Keratinocyte (primary cell): ENCODE results near the gene SERINC1. TPM values are rescaled to one million over a fixed set of nuclear protein-coding genes. Genes with fewer than 3 reads are reported as not detected.

Experiments used
- DNase-seq: peaks from one replicate; pipeline ENCODE4 v3.0.0-alpha.2; 2011; ENCODE audit warnings: low read depth, missing footprints, low spot score
- FAIRE-seq: peaks from 2 replicates; lab custom pipeline; 2011; peaks lifted over from hg19 to GRCh38; lab: Jason Lieb, UNC
- H2AFZ ChIP-seq: 2 replicates; pipeline ENCODE4 v1.6.0; 2012; ENCODE audit warnings: low read length, control low read depth, inconsistent platforms; ENCODE audit not compliant: control insufficient read depth
- H3K27ac ChIP-seq: 2 replicates; pipeline ENCODE4 v1.5.1; 2011; ENCODE audit warnings: low read length; ENCODE audit not compliant: control insufficient read depth, insufficient read depth
- H3K27me3 ChIP-seq: 3 replicates; pipeline ENCODE4 v1.6.0; 2011; ENCODE audit warnings: low read length; ENCODE audit not compliant: control insufficient read depth, insufficient read depth; ENCODE audit errors: extremely low read depth
- H3K36me3 ChIP-seq, 2 experiments: 2 replicates in 1 of 2; 3 replicates in 1 of 2; pipeline ENCODE4 v1.5.1; 2011; ENCODE audit warnings: low read length in 2 of 2, mild to moderate bottlenecking in 1 of 2; ENCODE audit not compliant: control insufficient read depth in 2 of 2, insufficient read depth in 2 of 2; ENCODE audit errors: extremely low read depth in 1 of 2
- H3K4me1 ChIP-seq: 3 replicates; pipeline ENCODE4 v1.5.1; 2011; ENCODE audit warnings: low read length; ENCODE audit not compliant: control insufficient read depth, insufficient read depth; ENCODE audit errors: extremely low read depth
- H3K4me2 ChIP-seq: 3 replicates; pipeline ENCODE4 v1.6.0; 2011; ENCODE audit warnings: low read depth, low read length; ENCODE audit not compliant: control insufficient read depth, insufficient read depth; ENCODE audit errors: extremely low read depth
- H3K4me3 ChIP-seq, 3 experiments: fragments of 200-600 bp in 1 of 3; sonication (generic) in 1 of 3; 2 replicates in 2 of 3; 3 replicates in 1 of 3; pipeline ENCODE4 v1.5.1; 2011 to 2016; ENCODE audit warnings: low read length in 3 of 3, mild to moderate bottlenecking in 3 of 3, control low read depth in 2 of 3, inconsistent platforms in 1 of 3, low read depth in 1 of 3, mixed read lengths in 1 of 3, mixed run types in 1 of 3, moderate library complexity in 1 of 3; ENCODE audit not compliant: control insufficient read depth in 2 of 3, insufficient read depth in 2 of 3; ENCODE audit errors: extremely low read depth in 1 of 3
- H3K79me2 ChIP-seq: 2 replicates; pipeline ENCODE4 v1.6.0; 2012; ENCODE audit warnings: low read length; ENCODE audit not compliant: control insufficient read depth, insufficient read depth
- H3K9ac ChIP-seq: 3 replicates; pipeline ENCODE4 v1.6.0; 2011; ENCODE audit warnings: low read length; ENCODE audit not compliant: control insufficient read depth, insufficient read depth; ENCODE audit errors: extremely low read depth
- H3K9me1 ChIP-seq: 3 replicates; pipeline ENCODE4 v1.6.0; 2011; ENCODE audit warnings: low read length; ENCODE audit not compliant: control insufficient read depth, insufficient read depth; ENCODE audit errors: extremely low read depth
- H3K9me3 ChIP-seq: 2 replicates; pipeline ENCODE4 v1.5.1; 2012; ENCODE audit warnings: low read depth, low read length; ENCODE audit not compliant: control insufficient read depth
- H4K20me1 ChIP-seq: 3 replicates; pipeline ENCODE4 v1.6.0; 2011; ENCODE audit warnings: low read length; ENCODE audit not compliant: control insufficient read depth, insufficient read depth; ENCODE audit errors: extremely low read depth
- CTCF ChIP-seq, 3 experiments: IDR thresholded peaks in 1 of 3; conservative IDR thresholded peaks in 1 of 3; optimal IDR thresholded peaks in 1 of 3; 2 replicates in 2 of 3; 3 replicates in 1 of 3; pipeline versions ENCODE3 to v1.5.1; 2011; ENCODE audit warnings: low read length in 3 of 3, mild to moderate bottlenecking in 3 of 3, moderate library complexity in 2 of 3, control low read depth in 1 of 3, inconsistent platforms in 1 of 3; ENCODE audit not compliant: insufficient read depth in 2 of 3; ENCODE audit errors: extremely low read depth in 1 of 3
- EZH2 ChIP-seq: IDR thresholded peaks from one replicate; pipeline ENCODE4 v1.6.1; 2012; ENCODE audit warnings: inconsistent platforms, mild to moderate bottlenecking, low read length, moderate library complexity
- dilution Hi-C: fragments of 300-500 bp; cut with MboI; formaldehyde crosslinking; loops from one replicate; pipeline ENCODE4 v1.7.0; 2020; ENCODE audit warnings: low sequenced_read_pairs; ENCODE audit not compliant: extremely low pct_ligation_motif_present
- polyA plus RNA-seq, 5 experiments: library from polyadenylated mRNA; depleted of rRNA in 3 of 5; stranded (reverse) in 3 of 5; stranded (forward) in 1 of 5; unstranded in 1 of 5; fragments of >200 nt; gene quantifications; 1 replicate in 1 of 5; 2 replicates in 3 of 5; 3 replicates in 1 of 5; pipeline versions ENCODE4 v1.2.1 to v1.2.3, GENCODE V29; 2011 to 2012; ENCODE audit warnings: missing spikeins in 2 of 5, low read depth in 1 of 5, low replicate concordance in 1 of 5

The SERINC1 gene
- polyA plus RNA-seq, 1 donor (not counting 4 experiments of a cell fraction or from before 2014, with no cell fraction given) = 116 TPM

- TF ChIP-seq EZH2 (no peak), CTCF (optimal IDR thresholded peaks at IDR 0.05 in 1 of 3, IDR thresholded peaks at IDR 0.05 in 1 of 3, conservative IDR thresholded peaks at IDR 0.05 in 1 of 3; ENCODE audit: extremely low read depth in 1 of 3, insufficient read depth in 2 of 3, low read length in 3 of 3) (no peak)
- H3K36me3 ChIP-seq = no peaks in the 10 kb centered on the region
- no peaks in the 10 kb centered on the region for H4K20me1 ChIP-seq
- peak overlapping the region; percentile 93 for H3K27ac ChIP-seq
- FAIRE-seq (no peak), DNase-seq (no peak)
- H3K79me2 ChIP-seq = peaks cover 32% of the 10 kb centered on the region
- peak overlapping the region; percentile 98 for H3K9ac ChIP-seq
- H2AFZ ChIP-seq = peak overlapping the region; percentile 100
- no peaks in the 10 kb centered on the region for H3K9me1 ChIP-seq
- no peaks in the 10 kb centered on the region for H3K27me3 ChIP-seq
- peak overlapping the region; percentile 66 to 81 (median 78) for H3K4me3 ChIP-seq
- no peaks in the 10 kb centered on the region for H3K9me3 ChIP-seq
- dilution Hi-C loops = no loop called here
- H3K4me2 ChIP-seq = peak overlapping the region; percentile 83
- peaks cover 7% of the 10 kb centered on the region for H3K4me1 ChIP-seq
Measured at GRCh38 chr6:122400121-122400450, 71.5 kb downstream of the SERINC1 start.

GRCh38 chr6:122399348-122400120 is 72.1 kb downstream of the SERINC1 start, which contains the start of gene HSF2:
Gene HSF2, plus strand, starts transcription at chr6:122399652. Its CDS starts 86 bp downstream, at chr6:122399738.
- DNase-seq (peak; percentile 95), FAIRE-seq (no peak)
- Histone ChIP-seq H3K79me2 (peaks cover 29% of the 10 kb centered on the region), H3K9me3 (no peaks in the 10 kb centered on the region), H3K27me3 (no peaks in the 10 kb centered on the region), H3K4me1 (peaks cover 7% of the 10 kb centered on the region), H3K9ac (peak within 1 kb of the TSS; percentile 98), H4K20me1 (no peaks in the 10 kb centered on the region), H2AFZ (peak within 1 kb of the TSS; percentile 100), H3K27ac (peak within 1 kb of the TSS; percentile 93), H3K4me2 (peak within 1 kb of the TSS; percentile 83), H3K4me3 (peak within 1 kb of the TSS; percentile 66 to 81 (median 78)), H3K36me3 (no peaks in the 10 kb centered on the region), H3K9me1 (no peaks in the 10 kb centered on the region)
- dilution Hi-C loops = no loop called here
- no peak for TF ChIP-seq EZH2
- peak in 2 of 3 experiments; percentile 6 to 15 for TF ChIP-seq CTCF (optimal IDR thresholded peaks at IDR 0.05 in 1 of 3, IDR thresholded peaks at IDR 0.05 in 1 of 3, conservative IDR thresholded peaks at IDR 0.05 in 1 of 3; ENCODE audit: extremely low read depth in 1 of 3, insufficient read depth in 2 of 3, low read length in 3 of 3)
